AG09319 (cell line): ENCODE measurements around the gene DNPH1.

Source experiments
- DNase-seq: peaks from one replicate; pipeline ENCODE4 v3.0.0-alpha.2; 2010; ENCODE audit warnings: low read depth; ENCODE audit errors: extremely low read depth
- CTCF ChIP-seq: IDR thresholded peaks from 2 replicates; pipeline ENCODE4 v1.5.1; 2011; ENCODE audit warnings: low read depth, mild to moderate bottlenecking, inconsistent platforms, low read length, moderate library complexity

Gene DNPH1

GRCh38 chr6:43250992-43251373 is 21.7 kb upstream of the DNPH1 start:
- no peak for TF ChIP-seq CTCF
- DNase-seq = no peak

DNA sequence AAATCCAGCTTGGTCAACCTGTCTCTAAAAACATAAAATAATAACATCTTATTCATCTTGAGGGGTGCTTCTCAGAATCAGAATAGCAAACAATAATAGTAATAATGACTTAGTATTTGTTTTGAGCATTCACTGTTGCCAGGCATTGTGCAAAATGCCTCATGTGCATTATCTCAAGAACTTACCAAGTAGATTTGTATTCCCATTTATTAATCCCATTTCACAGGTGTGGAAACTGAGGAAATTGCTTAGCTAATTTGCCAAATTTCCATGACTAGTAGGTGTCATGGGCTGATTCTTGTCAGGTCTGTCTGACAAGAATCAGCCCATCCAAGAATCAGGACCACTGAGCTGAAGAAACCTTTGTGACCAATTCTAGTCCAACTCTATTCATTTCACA is 19.5 kb upstream of the DNPH1 start:
- no peak for DNase-seq
- no peak for TF ChIP-seq CTCF

DNA sequence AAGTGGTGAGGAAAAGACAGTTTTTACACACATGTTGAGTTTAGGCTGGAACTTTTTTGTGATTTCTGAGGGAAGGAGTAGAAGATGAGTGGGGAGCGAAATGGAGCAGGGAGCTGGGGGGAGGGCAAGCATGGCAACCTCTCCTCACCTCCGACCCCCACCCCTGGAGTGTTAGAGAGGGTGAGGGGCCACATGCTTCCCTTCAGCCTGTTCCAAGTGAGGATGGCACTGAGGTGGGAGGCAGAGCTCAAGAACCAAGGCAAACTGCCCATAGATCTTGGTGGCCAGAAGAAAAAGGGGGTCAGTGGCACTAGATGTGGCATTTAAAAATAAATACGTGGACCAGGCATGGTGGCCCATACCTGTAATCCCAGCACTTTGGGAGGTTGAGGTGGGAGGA is 18.8 kb upstream of the DNPH1 start:
- no peak for TF ChIP-seq CTCF

GRCh38 chr6:43247114-43247999 is 18.1 kb upstream of the DNPH1 start:
- TF ChIP-seq CTCF = no peak
- no peak for DNase-seq

More for the DNA sequence above, 18.8 kb upstream of the DNPH1 start:
- no peak for DNase-seq

GRCh38 chr6:43246301-43247113 is 17.2 kb upstream of the DNPH1 start:
- no peak for DNase-seq
- TF ChIP-seq CTCF = no peak

DNA sequence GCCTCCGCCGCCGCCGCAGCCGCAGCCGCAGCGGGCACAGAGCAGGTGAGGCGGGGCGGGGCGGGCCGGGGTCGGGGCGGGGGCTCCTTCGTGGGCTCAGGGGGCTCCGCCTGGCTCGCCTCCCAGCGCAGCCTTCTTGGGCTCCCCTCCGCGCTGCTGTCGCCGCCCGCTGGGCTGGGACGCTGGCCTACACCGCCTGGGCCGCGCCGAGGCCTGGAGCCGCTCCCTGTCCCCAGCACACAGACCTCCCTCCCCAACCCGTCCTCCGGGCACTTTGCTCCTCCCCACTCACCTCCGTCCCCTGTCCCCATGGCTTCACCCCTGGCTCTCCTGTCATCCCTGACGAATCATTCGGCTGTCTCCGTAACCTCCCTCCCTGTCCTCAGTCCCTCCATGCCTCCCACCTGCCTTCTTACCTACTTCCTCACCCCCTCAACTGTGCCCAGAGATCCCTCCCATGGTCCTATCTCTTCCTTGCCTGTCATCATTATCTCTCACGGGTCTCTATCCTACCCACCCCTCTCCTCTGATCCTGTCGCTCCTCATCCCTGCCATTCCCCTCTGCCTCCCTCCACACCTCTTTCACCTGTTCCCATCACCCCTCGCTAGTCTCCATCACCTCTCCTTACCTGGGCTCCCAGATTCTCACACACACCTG is 14.5 kb upstream of the DNPH1 start:
- DNase-seq = no peak
- TF ChIP-seq CTCF = no peak
